Astrocyte (in vitro differentiated cells and primary cell): ENCODE data around the gene RDM1. TPM values are rescaled to one million over a fixed set of nuclear protein-coding genes. Genes with fewer than 3 reads are reported as not detected.

Experiments
- DNase-seq: peaks from one replicate; pipeline ENCODE4 v3.0.0-alpha.2; 2010; ENCODE audit warnings: low read depth
- FAIRE-seq: peaks from 2 replicates; lab custom pipeline; 2011; peaks lifted over from hg19 to GRCh38; lab: Jason Lieb, UNC
- H2AFZ ChIP-seq: 2 replicates; pipeline ENCODE4 v1.6.0; 2012; ENCODE audit warnings: low read depth, low read length, inconsistent platforms
- H3K27ac ChIP-seq: 2 replicates; pipeline ENCODE4 v1.5.1; 2011; ENCODE audit warnings: low read depth, low read length, inconsistent platforms
- H3K27me3 ChIP-seq: 2 replicates; pipeline ENCODE4 v1.6.0; 2011; ENCODE audit warnings: low read length, inconsistent platforms; ENCODE audit not compliant: insufficient read depth
- H3K36me3 ChIP-seq: 2 replicates; pipeline ENCODE4 v1.5.1; 2011; ENCODE audit warnings: low read length, inconsistent platforms; ENCODE audit not compliant: insufficient read depth
- H3K4me1 ChIP-seq: 2 replicates; pipeline ENCODE4 v1.5.1; 2011; ENCODE audit warnings: low read length, inconsistent platforms; ENCODE audit not compliant: insufficient read depth
- H3K4me2 ChIP-seq: 2 replicates; pipeline ENCODE4 v1.6.0; 2012; ENCODE audit warnings: low read length, inconsistent platforms
- H3K4me3 ChIP-seq: 2 replicates; pipeline ENCODE4 v1.5.1; 2011; ENCODE audit warnings: low read depth, mild to moderate bottlenecking, low read length, inconsistent platforms; ENCODE audit not compliant: insufficient read depth
- H3K79me2 ChIP-seq: 2 replicates; pipeline ENCODE4 v1.6.0; 2012; ENCODE audit warnings: mild to moderate bottlenecking, low read length, inconsistent platforms; ENCODE audit not compliant: insufficient read depth
- H3K9ac ChIP-seq: 2 replicates; pipeline ENCODE4 v1.6.0; 2012; ENCODE audit warnings: mild to moderate bottlenecking, low read length, inconsistent platforms
- H3K9me3 ChIP-seq: 2 replicates; pipeline ENCODE4 v1.5.1; 2012; ENCODE audit warnings: low read depth, mild to moderate bottlenecking, low read length, inconsistent platforms; ENCODE audit not compliant: insufficient read depth
- H4K20me1 ChIP-seq: 2 replicates; pipeline ENCODE4 v1.6.0; 2012; ENCODE audit warnings: low read length, inconsistent platforms; ENCODE audit not compliant: insufficient read depth
- H3K27ac Mint-ChIP-seq: one replicate; pipeline ENCODE4 v1.8.0; 2021; ENCODE audit warnings: mild to moderate bottlenecking, mixed read lengths; ENCODE audit not compliant: unreplicated experiment
- H3K27me3 Mint-ChIP-seq: one replicate; pipeline ENCODE4 v1.8.0; 2021; ENCODE audit warnings: low read depth, mixed read lengths; ENCODE audit not compliant: unreplicated experiment
- H3K36me3 Mint-ChIP-seq: one replicate; pipeline ENCODE4 v1.8.0; 2021; ENCODE audit warnings: low read depth, mixed read lengths; ENCODE audit not compliant: unreplicated experiment
- H3K4me1 Mint-ChIP-seq: one replicate; pipeline ENCODE4 v1.8.0; 2021; ENCODE audit warnings: low read depth, mixed read lengths; ENCODE audit not compliant: unreplicated experiment
- H3K4me3 Mint-ChIP-seq: one replicate; pipeline ENCODE4 v1.8.0; 2021; ENCODE audit warnings: mild to moderate bottlenecking, moderate library complexity, mixed read lengths; ENCODE audit not compliant: unreplicated experiment
- H3K9me3 Mint-ChIP-seq: one replicate; pipeline ENCODE4 v1.8.0; 2021; ENCODE audit warnings: mild to moderate bottlenecking, mixed read lengths; ENCODE audit not compliant: unreplicated experiment
- CTCF ChIP-seq: IDR thresholded peaks from 2 replicates; pipeline ENCODE4 v1.5.1; 2011; ENCODE audit warnings: low read depth, mild to moderate bottlenecking, inconsistent platforms, low read length, moderate library complexity; ENCODE audit not compliant: insufficient read depth
- EZH2 ChIP-seq: IDR thresholded peaks from 2 replicates; pipeline ENCODE4 v1.6.1; 2012; ENCODE audit warnings: mild to moderate bottlenecking, low read length, inconsistent platforms; ENCODE audit not compliant: insufficient read depth
- total RNA-seq: library from RNA; stranded (reverse); gene quantifications from 2 replicates; pipeline ENCODE4 v1.2.1, GENCODE V29; 2021

Gene RDM1
- total RNA-seq, 1 donor from 2014 or later: not detected

- H3K4me1 Mint-ChIP-seq: peaks cover 3% of the 10 kb centered on the region
- no peak for FAIRE-seq
These were observed 4.2 kb upstream of the RDM1 start for GRCh38 chr17:35934760-35935159.

GRCh38 chr17:35932586-35932985 is 2.0 kb upstream of the RDM1 start:
- Histone ChIP-seq H3K4me2 (peak overlapping the region; percentile 2), H3K27me3 (no peaks in the 10 kb centered on the region), H3K9me3 (no peaks in the 10 kb centered on the region), H3K4me1 (peaks cover 4% of the 10 kb centered on the region), H4K20me1 (no peaks in the 10 kb centered on the region), H3K79me2 (no peaks in the 10 kb centered on the region), H3K27ac (no peak overlapping the region), H2AFZ (no peak overlapping the region), H3K9ac (no peak overlapping the region), H3K4me3 (no peak overlapping the region), H3K36me3 (no peaks in the 10 kb centered on the region)
- Mint-ChIP-seq H3K36me3 (no peaks in the 10 kb centered on the region), H3K27ac (no peak overlapping the region), H3K4me3 (no peak overlapping the region), H3K27me3 (peaks cover 6% of the 10 kb centered on the region), H3K9me3 (no peaks in the 10 kb centered on the region), H3K4me1 (peaks cover 3% of the 10 kb centered on the region)
- DNase-seq (peak; percentile 49), FAIRE-seq (no peak)
- TF ChIP-seq EZH2 (no peak), CTCF (no peak)

More at GRCh38 chr17:35934760-35935159, 4.2 kb upstream of the RDM1 start:
- H3K4me3 ChIP-seq: no peak overlapping the region
- DNase-seq: no peak
- TF ChIP-seq CTCF: no peak
- no peak for TF ChIP-seq EZH2
- no peaks in the 10 kb centered on the region for H3K9me3 ChIP-seq
- H3K9me3 Mint-ChIP-seq: no peaks in the 10 kb centered on the region
- H3K4me1 ChIP-seq: peaks cover 4% of the 10 kb centered on the region
- no peaks in the 10 kb centered on the region for H3K36me3 Mint-ChIP-seq
- no peaks in the 10 kb centered on the region for H3K36me3 ChIP-seq
- no peaks in the 10 kb centered on the region for H4K20me1 ChIP-seq
- no peak overlapping the region for H3K9ac ChIP-seq
- H3K79me2 ChIP-seq: no peaks in the 10 kb centered on the region
- no peaks in the 10 kb centered on the region for H3K27me3 ChIP-seq
- H3K27ac ChIP-seq: no peak overlapping the region
- no peak overlapping the region for H3K4me3 Mint-ChIP-seq
- H2AFZ ChIP-seq: no peak overlapping the region
- peaks cover 6% of the 10 kb centered on the region for H3K27me3 Mint-ChIP-seq
- H3K4me2 ChIP-seq: no peak overlapping the region
- no peak overlapping the region for H3K27ac Mint-ChIP-seq

GRCh38 chr17:35931794-35932425 is 1.3 kb upstream of the RDM1 start:
- H3K27ac ChIP-seq: no peak overlapping the region
- no peaks in the 10 kb centered on the region for H3K27me3 ChIP-seq
- H3K4me2 ChIP-seq: peak overlapping the region; percentile 2
- H3K4me1 Mint-ChIP-seq: peaks cover 3% of the 10 kb centered on the region
- H3K4me3 Mint-ChIP-seq: no peak overlapping the region
- peak; percentile 67 for DNase-seq
- peaks cover 4% of the 10 kb centered on the region for H3K4me1 ChIP-seq
- H3K27ac Mint-ChIP-seq: no peak overlapping the region
- H4K20me1 ChIP-seq: no peaks in the 10 kb centered on the region
- H2AFZ ChIP-seq: no peak overlapping the region
- TF ChIP-seq EZH2 (no peak), CTCF (no peak)
- peaks cover 3% of the 10 kb centered on the region for H3K27me3 Mint-ChIP-seq
- H3K9me3 Mint-ChIP-seq: no peaks in the 10 kb centered on the region
- H3K9me3 ChIP-seq: no peaks in the 10 kb centered on the region
- H3K36me3 Mint-ChIP-seq: no peaks in the 10 kb centered on the region
- no peak overlapping the region for H3K9ac ChIP-seq
- no peaks in the 10 kb centered on the region for H3K79me2 ChIP-seq
- H3K4me3 ChIP-seq: no peak overlapping the region
- no peaks in the 10 kb centered on the region for H3K36me3 ChIP-seq
- FAIRE-seq: no peak
